ENCODE measurements around the gene TRERF1.
"Not testable (repeated sequence)": the region's sequence is repeated elsewhere in the genome, so short reads cannot be mapped to it uniquely, and the experiment has no call there.

DNA sequence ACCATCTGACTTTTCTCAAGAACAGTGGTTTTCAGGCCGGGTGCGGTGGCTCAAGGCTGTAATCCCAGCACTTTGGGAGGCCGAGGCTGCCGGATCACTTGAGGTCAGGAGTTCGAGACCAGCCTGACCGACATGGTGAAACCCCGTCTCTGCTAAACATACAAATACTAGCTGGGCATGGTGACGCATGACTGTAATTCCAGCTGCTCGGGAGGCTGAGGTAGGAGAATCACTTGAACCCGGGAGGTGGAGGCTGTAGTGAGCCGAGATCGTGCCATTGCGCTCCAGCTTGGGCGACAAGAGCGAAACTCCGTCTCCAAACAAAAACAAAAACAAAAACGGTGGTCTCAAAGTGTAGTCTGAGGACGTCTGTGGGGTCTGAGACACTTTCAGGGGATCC is 235.2 kb downstream of the TRERF1 start:
- TF ChIP-seq, protein P1, sequence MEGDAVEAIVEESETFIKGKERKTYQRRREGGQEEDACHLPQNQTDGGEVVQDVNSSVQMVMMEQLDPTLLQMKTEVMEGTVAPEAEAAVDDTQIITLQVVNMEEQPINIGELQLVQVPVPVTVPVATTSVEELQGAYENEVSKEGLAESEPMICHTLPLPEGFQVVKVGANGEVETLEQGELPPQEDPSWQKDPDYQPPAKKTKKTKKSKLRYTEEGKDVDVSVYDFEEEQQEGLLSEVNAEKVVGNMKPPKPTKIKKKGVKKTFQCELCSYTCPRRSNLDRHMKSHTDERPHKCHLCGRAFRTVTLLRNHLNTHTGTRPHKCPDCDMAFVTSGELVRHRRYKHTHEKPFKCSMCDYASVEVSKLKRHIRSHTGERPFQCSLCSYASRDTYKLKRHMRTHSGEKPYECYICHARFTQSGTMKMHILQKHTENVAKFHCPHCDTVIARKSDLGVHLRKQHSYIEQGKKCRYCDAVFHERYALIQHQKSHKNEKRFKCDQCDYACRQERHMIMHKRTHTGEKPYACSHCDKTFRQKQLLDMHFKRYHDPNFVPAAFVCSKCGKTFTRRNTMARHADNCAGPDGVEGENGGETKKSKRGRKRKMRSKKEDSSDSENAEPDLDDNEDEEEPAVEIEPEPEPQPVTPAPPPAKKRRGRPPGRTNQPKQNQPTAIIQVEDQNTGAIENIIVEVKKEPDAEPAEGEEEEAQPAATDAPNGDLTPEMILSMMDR (conservative IDR thresholded peaks at IDR 0.05) = not testable (repeated sequence)
- not testable (repeated sequence) for TF ChIP-seq EZH2 (IDR thresholded peaks at IDR 0.05; ENCODE audit: low read depth)
